HepG2 (cell line): Measurements from ENCODE around the gene SACS.

Experiments
- BHLHE40 ChIP-seq: IDR thresholded peaks from 2 replicates; pipeline ENCODE4 v1.6.1; 2011; ENCODE audit warnings: low read length, improper control_type of control experiment
- CEBPB ChIP-seq: IDR thresholded peaks from 2 replicates; pipeline ENCODE4 v1.6.1; 2011; ENCODE audit warnings: low read depth, low read length, improper control_type of control experiment, borderline replicate concordance
- CTCF ChIP-seq: sonication (generic); formaldehyde crosslinking; IDR thresholded peaks from 2 replicates; pipeline ENCODE4 v1.5.0; 2020; ENCODE audit warnings: mild to moderate bottlenecking, missing genetic modification reagents, moderate library complexity
- FOXP1 ChIP-seq, 2 experiments: fragments of 450-650 bp in 1 of 2; IDR thresholded peaks; 2 replicates each; pipeline ENCODE4 v1.6.1; 2017 to 2018; ENCODE audit warnings: antibody characterized with exemption in 1 of 2
- MAFK ChIP-seq, 2 experiments: IDR thresholded peaks in 1 of 2; conservative IDR thresholded peaks in 1 of 2; 2 replicates each; pipeline ENCODE4 v1.6.1; 2011; ENCODE audit warnings: improper control_type of control experiment in 2 of 2, low read length in 2 of 2
- MTERF4 ChIP-seq: sonication (generic); formaldehyde crosslinking; IDR thresholded peaks from 2 replicates; pipeline ENCODE4 v1.8.0; 2023; ENCODE audit warnings: mild to moderate bottlenecking, missing genetic modification reagents
- SP2 ChIP-seq: sonication (generic); formaldehyde crosslinking; IDR thresholded peaks from 2 replicates; pipeline ENCODE4 v1.5.1; 2020; ENCODE audit warnings: mild to moderate bottlenecking, missing genetic modification reagents
- ZNF282 ChIP-seq: fragments of 450-650 bp; IDR thresholded peaks from 2 replicates; pipeline ENCODE4 v1.6.1; 2018; ENCODE audit not compliant: partially characterized antibody
- ZNF331 ChIP-seq: sonication (generic); formaldehyde crosslinking; IDR thresholded peaks from 2 replicates; pipeline ENCODE4 v1.4.0; 2020; ENCODE audit warnings: missing genetic modification reagents
- ZNF34 ChIP-seq: sonication (generic); formaldehyde crosslinking; IDR thresholded peaks from 2 replicates; pipeline ENCODE4 v1.4.0; 2020; ENCODE audit warnings: mild to moderate bottlenecking, missing genetic modification reagents, borderline replicate concordance
- ZNF530 ChIP-seq: sonication (generic); formaldehyde crosslinking; IDR thresholded peaks from 2 replicates; pipeline ENCODE4 v1.5.0; 2020; ENCODE audit warnings: low read depth, mild to moderate bottlenecking, missing genetic modification reagents
- ZNF580 ChIP-seq: IDR thresholded peaks from 2 replicates; pipeline ENCODE4 v1.6.1; 2016; ENCODE audit warnings: low read depth, borderline replicate concordance

GRCh38 chr13:23427342-23427843 is 6.1 kb downstream of the SACS start:
- no peak for TF ChIP-seq ZNF580 (CRISPR knock-in tag)
- no peak for TF ChIP-seq MTERF4
- TF ChIP-seq CTCF (CRISPR knock-in tag), result no peak
- TF ChIP-seq CEBPB, result no peak
- TF ChIP-seq ZNF34, result no peak
- no peak for TF ChIP-seq ZNF331 (CRISPR knock-in tag)
- no peak for TF ChIP-seq MAFK (conservative IDR thresholded peaks at IDR 0.05 in 1 of 2, IDR thresholded peaks at IDR 0.05 in 1 of 2; ENCODE audit: low read length in 2 of 2)
- TF ChIP-seq FOXP1 (IDR thresholded peaks at IDR 0.05), result no peak
- no peak for TF ChIP-seq FOXP1 (CRISPR knock-in tag; IDR thresholded peaks at IDR 0.05)
- TF ChIP-seq BHLHE40, result no peak
- no peak for TF ChIP-seq ZNF282
- TF ChIP-seq SP2 (CRISPR knock-in tag), result no peak
- TF ChIP-seq ZNF530 (CRISPR knock-in tag), result no peak
